Measurements from ENCODE around the gene IFITM10.

The IFITM10 gene

DNA sequence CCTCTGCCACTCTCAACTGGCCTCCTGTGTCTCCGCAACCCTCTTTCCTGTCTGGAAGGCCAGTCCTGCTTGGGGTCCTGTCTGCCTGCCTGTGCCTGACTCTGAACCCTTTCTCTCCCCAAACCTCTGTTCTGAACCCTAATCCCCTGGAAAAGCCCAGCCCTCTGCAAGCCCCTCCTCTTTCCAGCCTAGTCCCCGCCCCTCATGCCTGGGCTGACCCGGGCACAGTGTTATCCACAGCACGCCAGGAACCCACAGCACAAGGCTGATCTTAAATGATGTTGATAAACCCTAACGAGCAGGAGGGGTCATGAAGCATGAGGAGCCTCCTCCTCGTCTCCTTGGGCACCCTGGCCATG is at the start of gene IFITM10:
TSS of gene IFITM10 (minus strand) at position 115 of the 359 bp plus-strand sequence. CDS start 153 bp downstream, outside the sequence.
- DNase-seq, result no peak

DNA sequence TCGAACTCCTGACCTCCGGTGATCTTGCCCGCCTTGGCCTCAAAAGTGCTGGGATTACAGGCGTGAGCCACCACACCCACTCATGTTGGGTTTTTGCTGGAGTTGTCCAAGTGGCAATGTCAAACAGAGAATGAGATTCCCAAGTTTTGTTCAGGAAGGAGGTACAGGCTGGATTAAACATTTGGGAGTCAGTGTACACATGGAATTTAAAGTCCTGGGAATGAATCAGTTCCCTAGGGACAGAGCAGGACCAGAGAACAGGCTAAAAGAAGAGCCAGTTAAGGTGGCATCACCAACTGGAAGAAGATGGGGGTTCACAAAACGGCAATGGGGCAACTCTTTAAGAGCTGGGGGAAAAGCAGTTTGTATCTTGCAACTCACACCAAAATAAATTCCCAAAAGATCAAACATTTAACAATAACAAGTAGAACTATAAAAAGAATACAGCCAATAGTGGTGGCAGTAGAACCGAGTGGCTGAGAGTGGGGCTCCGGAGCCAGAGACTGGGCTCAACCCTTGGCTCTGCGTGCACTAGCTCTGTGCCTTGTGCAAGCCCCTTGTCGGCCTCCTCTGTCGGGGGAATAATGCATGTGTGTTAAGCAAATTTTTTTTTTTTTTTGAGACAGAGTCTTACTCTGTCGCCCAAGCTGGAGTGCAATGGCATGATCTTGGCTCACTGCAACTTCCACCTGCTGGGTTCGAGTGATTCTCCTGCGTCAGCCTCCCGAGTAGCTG is 47.2 kb upstream of the IFITM10 start:
- DNase-seq, result no peak

DNA sequence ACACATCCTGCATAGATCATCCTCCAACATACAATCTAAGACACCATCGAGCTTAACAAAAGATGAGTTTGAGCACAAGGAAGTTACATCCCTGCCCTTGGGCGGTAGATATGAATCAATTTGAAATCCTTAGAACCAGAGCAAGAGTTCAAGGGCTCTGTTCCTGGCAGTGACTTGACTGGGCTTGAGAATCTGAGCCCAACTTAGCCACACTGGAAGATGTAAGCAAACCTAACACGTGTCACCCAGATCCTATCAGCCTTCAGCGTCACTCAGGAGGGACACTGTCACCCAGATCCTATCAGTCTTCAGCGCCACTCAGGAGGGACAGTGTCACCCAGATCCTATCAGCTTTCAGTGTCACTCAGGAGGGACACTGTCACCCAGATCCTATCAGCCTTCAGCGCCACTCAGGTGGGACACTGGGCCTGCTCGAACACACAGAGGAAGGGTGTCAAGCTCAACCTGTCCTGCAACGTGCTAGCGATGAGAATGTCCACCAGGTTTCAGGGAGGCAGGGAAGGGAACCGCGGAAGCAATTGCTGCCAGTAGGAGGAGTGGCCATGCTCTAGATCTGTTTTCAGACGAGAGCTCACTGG is 46.1 kb upstream of the IFITM10 start:
- no peak for DNase-seq

DNA sequence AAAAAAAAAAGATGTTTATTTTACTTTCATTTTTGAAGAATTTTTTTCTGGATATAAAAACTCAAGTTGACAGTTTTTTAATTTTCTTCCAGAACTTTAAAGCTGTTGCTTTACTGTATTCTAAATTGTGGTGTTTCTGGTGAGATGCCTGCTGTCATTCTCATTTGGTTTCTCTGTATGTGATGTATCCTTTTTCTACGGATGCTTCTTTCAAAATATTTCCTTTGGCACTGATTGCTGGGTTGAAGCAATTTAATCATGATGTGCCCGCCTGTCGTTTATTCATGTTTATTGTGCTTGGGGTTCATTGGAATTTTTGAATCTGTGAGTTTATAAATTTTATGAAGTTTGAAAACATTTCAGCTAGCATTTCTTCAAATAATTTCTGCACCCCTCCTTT is 42.7 kb upstream of the IFITM10 start:
- no peak for DNase-seq

DNA sequence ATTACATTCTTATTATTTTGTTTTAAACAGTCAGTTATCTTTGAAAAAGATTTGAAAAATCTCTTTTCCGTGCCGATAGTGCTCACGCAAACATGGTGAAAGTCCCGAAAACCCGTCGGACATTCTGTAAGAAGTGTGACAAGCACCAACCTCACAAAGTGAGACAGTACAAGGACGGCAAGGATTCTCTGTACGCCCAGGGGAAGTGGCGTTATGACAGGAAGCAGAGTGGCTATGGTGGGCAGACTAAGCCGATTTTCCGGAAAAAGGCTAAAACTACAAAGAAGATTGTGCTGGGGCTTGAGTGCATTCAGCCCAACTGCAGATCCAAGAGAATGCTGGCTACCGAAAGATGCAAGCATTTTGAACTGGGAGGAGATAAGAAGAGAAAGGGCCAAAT is 42.1 kb upstream of the IFITM10 start:
- no peak for DNase-seq

DNA sequence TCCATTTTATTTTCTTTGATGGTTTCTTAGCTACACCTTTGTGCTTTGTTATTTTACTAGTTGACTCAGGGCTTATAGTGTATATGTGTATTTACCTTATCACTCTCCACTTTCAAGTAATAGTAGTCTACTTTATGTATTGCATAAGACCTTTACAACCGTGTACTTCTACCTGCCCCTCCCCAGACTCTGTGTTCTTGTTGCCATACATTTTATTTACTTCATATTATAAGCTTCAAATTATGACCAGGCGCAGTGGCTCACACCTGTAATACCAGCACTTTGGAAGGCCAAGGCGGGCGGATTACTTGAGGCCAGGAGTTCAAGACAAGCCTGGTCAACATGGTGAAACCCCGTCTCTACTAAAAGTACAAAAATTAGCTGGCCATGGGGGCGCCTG is 41.5 kb upstream of the IFITM10 start:
- no peak for DNase-seq

DNA sequence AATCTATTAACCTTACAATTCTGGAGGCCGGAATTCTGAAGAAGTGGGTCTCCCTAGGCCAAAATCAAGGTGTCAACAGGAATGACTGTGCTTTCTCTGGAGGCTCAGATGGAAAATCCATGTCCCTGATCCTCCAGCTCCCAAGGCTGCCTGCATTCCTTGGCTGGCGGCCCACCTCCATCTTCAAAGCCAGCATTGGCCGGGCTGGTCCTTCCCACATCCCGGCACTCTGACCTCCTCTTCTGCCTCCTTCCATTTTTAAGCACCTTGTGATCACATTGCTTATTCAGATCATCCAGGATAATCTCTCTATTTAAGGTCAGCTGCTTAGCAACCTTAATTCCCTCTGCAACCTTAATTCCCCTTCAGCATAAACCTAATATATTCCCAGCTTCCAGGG is 36.1 kb upstream of the IFITM10 start:
- DNase-seq, result no peak

DNA sequence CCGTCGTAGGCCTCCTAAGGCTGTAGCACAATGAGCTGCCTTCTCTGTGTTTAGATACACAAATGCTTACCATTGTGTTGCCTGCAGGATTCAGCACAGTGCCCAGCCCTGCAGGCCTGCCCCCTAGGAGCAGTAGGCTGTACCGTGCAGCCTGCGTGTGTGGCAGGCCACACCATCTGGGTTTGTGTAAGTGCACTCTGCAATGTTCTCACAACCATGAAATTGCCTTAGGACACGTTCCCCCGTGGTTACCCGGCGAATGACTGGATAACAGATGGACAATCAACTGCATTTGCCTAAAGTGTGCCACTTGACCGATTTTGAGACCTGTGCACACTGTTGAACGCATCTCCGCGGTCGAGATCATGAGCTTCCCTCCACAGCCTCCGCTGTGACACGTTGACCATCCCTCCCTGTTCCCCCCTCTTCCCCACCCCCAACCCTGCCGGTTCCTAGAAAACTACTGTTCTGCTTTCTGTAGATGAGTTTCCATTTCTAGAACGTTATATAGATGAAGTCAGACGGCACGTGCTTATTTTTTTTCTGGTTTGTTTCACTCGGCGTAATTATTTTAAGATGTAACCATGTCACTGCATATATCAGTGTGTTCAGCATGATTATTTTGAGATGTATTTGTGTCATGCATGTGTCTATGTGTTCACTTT is 35.5 kb upstream of the IFITM10 start:
- DNase-seq, result no peak

DNA sequence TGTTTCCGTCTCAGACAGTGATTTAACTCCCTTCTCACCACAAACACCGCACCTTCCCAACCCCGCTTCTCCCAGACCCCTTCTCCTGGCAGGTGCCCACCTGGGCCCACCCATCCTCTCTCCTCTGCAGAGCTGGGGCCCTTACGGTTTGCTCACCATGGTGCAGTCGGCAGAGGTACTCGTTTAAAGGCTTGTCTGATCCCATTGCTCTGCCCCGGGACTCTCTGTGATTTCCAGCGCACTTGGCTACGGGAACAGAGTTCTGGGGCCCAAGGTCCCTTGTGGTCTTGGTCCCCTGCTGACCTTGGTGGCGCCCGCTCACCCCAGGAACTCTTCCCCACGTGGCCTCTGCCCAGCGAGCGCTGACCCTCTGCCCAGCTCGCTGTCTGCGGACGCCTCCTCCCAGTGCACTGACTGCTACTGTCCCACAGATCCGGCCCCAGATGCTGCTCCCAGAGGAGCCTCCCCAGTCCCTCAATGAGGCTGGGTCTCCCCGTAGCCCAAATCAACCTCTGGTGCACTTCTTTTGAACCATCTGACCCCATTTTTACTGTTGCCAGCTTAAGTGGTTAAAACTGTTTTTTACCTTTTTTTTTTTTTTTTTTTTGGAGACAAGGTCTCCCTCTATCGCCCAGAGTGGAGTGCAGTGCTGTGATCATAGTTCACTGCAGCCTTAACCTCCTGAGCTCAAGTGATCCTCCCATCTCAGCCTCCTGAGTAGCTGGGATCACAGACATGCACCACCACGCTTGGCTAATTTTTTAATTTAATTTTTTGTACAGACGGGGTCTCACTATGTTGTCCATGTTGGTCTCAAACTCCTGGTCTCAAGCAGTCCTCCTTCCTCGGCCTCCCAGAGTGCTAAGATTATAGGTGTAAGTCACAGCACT is 34.6 kb upstream of the IFITM10 start:
- DNase-seq, result no peak

DNA sequence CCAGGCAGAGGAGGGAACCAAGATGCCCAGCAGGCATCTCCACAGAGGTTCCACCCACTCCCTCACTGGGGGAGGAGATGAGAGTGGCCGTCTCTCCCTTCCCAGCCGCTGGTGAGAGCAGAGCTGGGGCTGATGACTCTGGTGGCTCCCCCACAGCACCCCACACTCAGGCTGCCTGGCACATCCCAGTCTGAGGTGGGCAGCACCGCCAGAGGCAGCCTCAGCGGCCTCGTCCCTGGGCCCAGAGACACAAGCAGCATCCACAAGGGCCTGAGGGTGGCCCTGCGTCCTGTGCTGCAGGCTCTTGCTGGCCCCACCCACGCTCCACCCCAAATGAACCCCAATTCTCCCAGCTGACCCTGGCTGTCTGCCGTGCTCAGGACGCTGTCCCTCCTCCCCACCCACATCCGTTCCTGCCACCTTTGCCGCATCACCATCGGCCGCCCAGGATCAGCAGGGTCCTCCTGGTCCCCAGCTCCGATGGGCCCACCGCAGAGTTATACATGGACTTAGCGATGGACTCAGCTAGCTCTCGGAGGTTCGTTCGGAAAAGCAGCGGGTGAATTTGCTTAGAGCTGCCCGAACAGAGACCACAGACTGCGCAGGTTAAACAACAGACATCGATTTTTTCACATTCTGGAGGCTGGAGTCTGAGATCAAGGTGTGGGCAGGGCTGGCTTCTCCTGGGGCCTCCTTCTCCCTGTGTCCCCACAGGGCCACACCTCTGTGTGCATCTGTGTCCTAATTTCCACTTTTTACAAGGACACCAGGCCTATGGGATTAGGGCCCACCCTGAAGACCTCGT is 33.5 kb upstream of the IFITM10 start:
- no peak for DNase-seq

DNA sequence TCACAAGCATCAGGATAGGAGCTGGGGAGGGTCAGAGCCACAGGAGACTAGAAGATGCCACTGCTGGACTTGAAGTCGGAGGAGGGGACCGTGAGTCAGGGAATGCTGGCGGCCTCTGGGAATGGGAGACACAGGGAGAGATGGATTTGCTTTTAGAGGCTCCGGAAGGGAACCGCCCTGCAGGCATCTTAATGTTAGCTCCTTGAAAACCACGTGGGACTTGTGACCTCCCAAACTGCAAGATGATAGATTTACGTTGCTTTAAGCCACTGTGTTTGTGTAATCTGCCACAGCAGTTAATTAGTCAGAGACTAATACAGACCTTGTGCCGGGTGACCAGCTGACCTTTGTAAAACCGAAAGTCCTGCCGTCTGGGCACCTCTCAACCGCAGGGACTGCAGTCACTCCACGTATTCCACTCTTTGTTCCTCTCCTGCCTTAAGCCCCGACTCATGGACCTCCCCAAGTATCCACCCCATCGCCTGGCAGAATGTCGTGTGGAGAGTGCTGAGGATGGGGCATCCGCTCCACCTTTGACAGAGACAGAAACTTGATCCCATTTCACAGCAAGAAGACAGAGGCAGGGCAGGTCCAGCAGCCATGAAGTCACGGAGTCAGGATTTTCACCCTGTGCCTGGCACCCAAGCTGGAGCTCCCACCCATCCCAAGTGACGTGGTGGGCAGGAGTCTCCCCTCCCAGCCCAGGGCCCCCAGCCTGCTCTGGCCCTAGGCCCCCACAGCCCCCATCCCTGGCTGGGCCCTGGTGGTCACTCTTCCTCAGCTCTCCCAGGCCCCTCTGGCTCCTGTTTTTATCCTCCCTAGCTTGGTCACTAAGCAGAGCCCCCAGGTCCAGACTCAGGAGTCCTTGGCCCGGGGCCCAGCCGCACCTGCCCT is 32.7 kb upstream of the IFITM10 start:
- no peak for DNase-seq

DNA sequence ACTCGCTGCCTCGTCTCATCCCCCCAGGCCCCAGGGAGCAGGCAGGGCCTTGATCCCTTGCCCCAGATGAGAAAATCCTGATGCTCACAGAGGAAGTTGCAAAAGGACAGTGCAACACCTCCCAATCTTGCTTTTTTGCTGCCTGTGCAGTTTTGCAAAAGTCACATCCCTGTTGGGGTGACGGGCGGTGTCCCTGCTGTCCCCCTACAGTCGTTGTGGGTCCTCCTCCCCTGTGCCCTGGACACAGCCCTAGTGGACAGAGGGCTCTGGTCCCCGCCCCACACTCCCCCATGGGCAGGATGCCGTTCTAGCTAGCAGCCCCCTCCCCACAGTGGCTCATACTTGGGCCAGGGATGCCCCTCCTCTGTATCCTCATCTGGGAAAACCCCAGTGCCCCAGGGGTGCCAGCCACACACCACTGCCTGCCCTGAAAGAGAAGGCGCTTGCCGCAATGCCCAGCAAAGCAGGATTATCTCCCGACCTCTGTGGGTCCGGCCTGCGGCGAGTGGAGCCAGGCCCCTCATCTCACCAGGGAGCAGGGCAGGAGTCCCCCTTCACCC is 31.7 kb upstream of the IFITM10 start:
- DNase-seq, result no peak

DNA sequence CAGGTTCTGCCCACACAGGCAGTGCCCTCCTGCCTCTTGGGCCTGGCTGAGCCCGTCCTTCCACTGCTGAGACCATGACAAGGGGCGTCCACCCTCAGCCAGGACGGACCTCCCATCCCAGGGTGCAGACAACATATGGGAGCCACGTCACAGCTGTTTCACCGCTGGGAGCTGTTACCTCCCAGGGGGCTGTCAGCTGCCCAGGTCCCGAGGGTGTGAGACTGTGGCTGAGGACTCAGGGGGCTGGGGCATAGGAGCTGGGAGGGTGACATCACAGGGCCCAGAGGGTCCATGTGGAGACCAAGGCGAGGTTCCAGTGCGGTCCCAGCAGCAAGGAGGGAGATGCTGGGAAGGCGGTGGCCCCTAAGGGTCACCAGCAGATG is 31.2 kb upstream of the IFITM10 start:
- DNase-seq, result no peak

DNA sequence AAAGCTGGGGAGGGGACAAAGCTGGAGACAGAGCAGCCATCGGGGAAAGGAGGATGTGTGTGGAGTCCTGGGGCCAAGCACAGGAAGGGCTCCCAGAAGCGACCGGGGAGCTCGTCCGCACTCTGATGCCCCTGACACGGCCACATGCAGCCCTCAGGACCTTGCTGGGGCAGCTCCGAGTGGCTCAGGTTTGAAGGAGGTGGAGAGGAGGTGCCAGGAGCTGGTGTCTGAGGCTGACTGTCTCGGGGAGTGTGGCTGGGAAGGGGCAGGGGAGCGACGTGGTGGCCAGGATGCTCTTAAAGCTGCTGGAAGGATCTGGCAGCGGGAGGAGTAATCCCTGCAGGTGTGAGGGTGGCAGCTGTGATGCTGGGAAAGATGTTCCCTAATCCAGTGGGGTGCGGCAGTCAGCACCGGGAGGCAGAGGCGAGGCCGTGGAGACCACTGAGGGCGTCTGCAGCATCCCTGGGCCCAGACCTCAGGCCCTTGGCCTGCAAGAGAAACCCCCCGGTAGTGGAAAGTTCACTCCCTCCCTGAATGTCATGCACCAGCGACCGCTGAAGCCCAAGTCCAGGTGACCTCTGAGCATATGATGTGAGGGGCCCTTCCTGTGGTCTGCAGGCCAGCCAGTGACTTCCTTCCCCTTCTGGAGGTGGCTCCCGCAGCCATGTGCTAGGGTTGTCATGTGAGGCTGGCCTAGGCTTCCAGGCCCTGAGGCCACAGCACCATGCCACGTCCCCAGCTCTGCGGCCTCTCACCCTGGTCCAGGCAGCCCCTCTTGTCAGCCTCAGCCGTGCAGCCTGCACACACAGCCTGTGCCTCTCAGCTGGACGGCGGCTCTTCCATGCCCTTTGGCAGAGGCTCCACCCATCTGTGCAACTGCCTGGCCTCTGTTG is 30.6 kb upstream of the IFITM10 start:
- DNase-seq, result peak; percentile 10

DNA sequence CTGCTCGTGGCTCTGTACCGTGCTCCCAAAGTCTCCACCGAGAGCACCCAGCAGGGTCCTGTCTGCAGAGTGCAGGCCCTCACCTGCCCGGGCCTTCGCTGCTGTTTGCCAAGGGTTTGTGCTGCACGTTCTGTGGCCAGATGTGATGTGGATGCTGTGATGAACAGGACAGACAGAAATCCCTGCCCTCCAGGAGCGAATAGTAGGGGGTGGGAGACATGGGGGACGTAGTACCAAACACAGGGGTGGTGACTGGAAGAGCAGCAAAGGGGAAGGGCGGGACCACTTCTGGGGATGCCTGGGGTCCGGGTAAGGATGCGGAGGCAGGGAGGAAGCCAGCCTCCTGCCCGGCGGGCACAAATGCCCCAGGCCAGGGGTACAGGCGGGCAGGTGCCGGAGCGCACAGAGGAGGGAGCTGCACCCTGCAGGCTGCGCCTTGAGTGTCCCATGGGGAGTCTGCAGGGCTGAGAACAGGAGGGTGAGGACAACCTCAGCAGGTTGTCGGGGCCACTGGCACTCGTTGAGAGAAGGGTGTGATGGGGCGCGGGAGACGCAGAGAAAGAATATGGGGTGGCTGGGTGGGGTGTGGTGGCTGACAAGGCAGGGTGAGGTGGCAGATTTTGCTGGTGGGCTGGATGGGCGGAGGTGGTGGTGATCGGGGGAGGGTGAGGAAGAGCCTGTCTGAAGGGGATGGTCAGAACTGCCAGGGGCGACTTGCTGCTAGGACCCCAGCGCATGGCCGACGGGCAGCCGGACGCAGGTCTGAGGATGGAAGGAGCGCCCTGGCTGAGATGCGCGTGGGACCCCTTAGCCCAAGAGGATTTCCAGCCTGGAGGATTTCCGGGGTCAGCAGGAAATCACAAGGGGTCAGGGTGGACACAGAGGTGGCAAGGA is 29.7 kb upstream of the IFITM10 start:
- no peak for DNase-seq

DNA sequence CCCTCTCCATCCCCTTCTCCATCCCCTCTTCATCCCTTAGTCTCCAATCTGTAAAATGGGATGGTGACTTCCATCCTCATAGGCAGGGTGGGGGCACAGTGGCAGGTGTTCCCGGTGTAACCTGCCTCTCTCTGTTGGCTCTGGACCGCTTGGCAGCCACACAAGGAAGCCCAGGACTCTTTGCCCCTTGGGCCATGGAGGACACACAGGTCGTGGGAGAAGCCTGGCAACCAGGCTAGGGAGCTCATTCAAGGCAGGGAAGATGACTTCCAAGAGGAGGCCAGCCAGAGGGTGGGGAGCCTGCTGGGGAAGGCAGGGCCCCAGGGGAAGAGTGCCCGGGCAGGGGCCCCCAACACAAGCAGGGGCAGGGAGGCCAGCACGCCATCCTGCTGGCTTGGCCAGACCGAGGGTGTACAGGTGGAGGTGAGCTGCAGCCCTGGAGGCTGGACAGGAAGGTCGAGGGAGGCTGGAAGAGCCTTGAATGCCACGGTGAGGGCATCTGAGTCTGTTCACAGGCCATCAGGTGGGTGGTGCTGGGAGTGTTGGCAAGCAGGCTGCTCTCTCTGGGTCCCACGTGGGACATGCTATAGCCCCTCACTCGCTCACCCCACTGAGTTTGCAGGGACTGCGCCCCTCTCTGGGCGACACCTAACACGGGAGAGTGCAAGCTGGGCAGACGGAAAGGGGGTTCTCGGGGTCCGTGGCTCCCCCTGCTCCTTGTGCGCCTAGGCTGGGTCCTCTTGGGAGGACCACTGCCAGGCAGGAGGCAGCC is 28.8 kb upstream of the IFITM10 start:
- DNase-seq, result no peak

DNA sequence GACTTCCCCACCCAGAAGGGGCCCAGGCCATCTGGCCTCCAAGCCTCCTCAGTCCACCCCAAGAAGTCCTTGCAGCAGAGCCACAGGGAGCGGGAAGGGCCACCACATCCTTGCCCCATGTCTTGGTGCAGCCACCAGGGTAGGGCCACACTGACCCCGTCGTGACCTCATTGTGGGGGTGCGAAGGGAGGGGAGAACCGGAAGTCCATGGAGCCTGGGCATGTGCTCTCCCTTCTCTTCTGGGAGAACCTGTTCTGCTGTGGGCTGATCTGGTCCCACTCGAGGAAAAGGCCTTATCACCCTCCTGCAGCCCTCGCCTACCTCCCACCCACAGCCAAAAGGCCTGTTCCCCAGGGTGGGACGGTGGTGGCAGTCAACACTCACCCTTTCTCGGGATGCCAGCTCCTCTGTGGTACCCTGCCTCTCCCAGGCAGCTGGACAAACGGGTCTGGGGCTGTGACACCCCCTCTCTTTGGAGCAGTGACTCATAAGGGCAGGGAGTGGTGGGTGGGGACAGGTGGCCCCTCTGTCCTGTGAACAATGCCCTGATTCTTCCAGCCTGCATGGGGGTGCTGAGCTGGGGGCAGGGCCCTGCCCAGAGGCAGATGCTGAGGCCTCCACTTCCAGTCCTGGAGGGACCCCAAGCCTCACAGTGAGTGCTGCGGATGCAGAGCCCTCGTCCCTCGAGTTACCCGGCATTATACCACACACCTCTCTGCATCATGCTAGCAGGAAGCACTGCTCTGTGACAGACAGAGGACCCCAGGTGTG is 27.9 kb upstream of the IFITM10 start:
- DNase-seq, result no peak
